SK-N-SH (cell line): ENCODE data around the gene CDH23.

ENCODE experiments used
- JUND ChIP-seq: IDR thresholded peaks from 2 replicates; pipeline ENCODE4 v1.4.0; 2012
- NRF1 ChIP-seq: IDR thresholded peaks from 2 replicates; pipeline ENCODE4 v1.6.1; 2012; ENCODE audit warnings: low read depth, mild to moderate bottlenecking, low read length
- TF ChIP-seq, protein P1 (sequence below): fragments of 150-350 bp; IDR thresholded peaks from 2 replicates; pipeline ENCODE4 v1.6.1; 2017; ENCODE audit warnings: antibody characterized with exemption, low read length, low read depth, borderline replicate concordance
- TF ChIP-seq, protein P2 (sequence below): fragments of 200-600 bp; sonication (generic); IDR thresholded peaks from 2 replicates; pipeline ENCODE4 v1.6.1; 2017; ENCODE audit warnings: antibody characterized with exemption, mild to moderate bottlenecking, moderate library complexity

DNA sequence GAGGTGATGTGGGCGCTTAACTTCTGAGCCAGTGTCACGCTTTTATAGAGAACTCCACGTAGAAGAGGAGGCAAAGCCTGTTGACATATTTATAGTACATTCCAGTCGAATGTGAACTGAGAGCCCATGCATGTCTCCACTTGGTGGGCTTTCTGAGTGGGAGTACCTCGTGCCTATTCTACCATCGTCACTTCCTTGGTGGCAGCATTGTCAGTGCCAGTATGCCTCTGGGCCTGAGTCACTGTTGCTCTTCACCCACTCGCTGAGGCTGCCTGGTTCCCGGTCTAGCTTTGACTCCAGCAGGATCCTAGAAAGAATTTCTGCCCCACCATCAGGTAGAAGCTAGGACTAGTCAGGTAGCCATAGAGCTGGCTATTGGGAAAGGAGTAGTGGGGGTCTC lies 30.0 kb upstream of the CDH23 start:
- TF ChIP-seq, protein P1, sequence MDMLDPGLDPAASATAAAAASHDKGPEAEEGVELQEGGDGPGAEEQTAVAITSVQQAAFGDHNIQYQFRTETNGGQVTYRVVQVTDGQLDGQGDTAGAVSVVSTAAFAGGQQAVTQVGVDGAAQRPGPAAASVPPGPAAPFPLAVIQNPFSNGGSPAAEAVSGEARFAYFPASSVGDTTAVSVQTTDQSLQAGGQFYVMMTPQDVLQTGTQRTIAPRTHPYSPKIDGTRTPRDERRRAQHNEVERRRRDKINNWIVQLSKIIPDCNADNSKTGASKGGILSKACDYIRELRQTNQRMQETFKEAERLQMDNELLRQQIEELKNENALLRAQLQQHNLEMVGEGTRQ: no peak
- TF ChIP-seq NRF1 (no peak), JUND (no peak)
- TF ChIP-seq, protein P2, sequence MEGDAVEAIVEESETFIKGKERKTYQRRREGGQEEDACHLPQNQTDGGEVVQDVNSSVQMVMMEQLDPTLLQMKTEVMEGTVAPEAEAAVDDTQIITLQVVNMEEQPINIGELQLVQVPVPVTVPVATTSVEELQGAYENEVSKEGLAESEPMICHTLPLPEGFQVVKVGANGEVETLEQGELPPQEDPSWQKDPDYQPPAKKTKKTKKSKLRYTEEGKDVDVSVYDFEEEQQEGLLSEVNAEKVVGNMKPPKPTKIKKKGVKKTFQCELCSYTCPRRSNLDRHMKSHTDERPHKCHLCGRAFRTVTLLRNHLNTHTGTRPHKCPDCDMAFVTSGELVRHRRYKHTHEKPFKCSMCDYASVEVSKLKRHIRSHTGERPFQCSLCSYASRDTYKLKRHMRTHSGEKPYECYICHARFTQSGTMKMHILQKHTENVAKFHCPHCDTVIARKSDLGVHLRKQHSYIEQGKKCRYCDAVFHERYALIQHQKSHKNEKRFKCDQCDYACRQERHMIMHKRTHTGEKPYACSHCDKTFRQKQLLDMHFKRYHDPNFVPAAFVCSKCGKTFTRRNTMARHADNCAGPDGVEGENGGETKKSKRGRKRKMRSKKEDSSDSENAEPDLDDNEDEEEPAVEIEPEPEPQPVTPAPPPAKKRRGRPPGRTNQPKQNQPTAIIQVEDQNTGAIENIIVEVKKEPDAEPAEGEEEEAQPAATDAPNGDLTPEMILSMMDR: no peak
